ENCODE results near the gene TRABD.
"Not testable (repeated sequence)": the region's sequence is repeated elsewhere in the genome, so short reads cannot be mapped to it uniquely, and the experiment has no call there.

Gene TRABD

GRCh38 chr22:50153056-50153755 lies 32.5 kb upstream of the TRABD start:
- DNase-seq, result no peak

GRCh38 chr22:50153756-50154140 lies 32.0 kb upstream of the TRABD start:
- no peak for DNase-seq

- no peak for DNase-seq
These were observed 27.9 kb upstream of the TRABD start for GRCh38 chr22:50157709-50158375.

GRCh38 chr22:50160947-50161346 lies 24.8 kb upstream of the TRABD start:
- DNase-seq, result no peak

- DNase-seq, result no peak
These were observed 24.0 kb upstream of the TRABD start for GRCh38 chr22:50161508-50162390.

- no peak for DNase-seq
These were observed 23.2 kb upstream of the TRABD start for GRCh38 chr22:50162391-50162956.

GRCh38 chr22:50165436-50166123 lies 20.1 kb upstream of the TRABD start:
- no peak for DNase-seq

GRCh38 chr22:50167689-50168489 lies 17.8 kb upstream of the TRABD start:
- no peak for DNase-seq

- not testable (repeated sequence) for DNase-seq
These were observed 17.1 kb upstream of the TRABD start for GRCh38 chr22:50168490-50169180.

- DNase-seq, result no peak
These were observed 16.4 kb upstream of the TRABD start for GRCh38 chr22:50169181-50169759.

- DNase-seq, result no peak
These were observed 15.9 kb upstream of the TRABD start for GRCh38 chr22:50169774-50170341.

- no peak for DNase-seq
These were observed 15.0 kb upstream of the TRABD start, which contains the start of gene PANX2 for GRCh38 chr22:50170453-50171318. Gene PANX2, plus strand, starts transcription at chr22:50170731. Its CDS starts 0 bp downstream, at chr22:50170731.

- DNase-seq, result no peak
These were observed 14.3 kb upstream of the TRABD start for GRCh38 chr22:50171319-50171964.

GRCh38 chr22:50171965-50172421 lies 13.7 kb upstream of the TRABD start:
- no peak for DNase-seq

- no peak for DNase-seq
These were observed 12.3 kb upstream of the TRABD start for GRCh38 chr22:50173311-50173982.

GRCh38 chr22:50173983-50174355 lies 11.7 kb upstream of the TRABD start:
- DNase-seq, result no peak

GRCh38 chr22:50174382-50175190 lies 11.1 kb upstream of the TRABD start:
- DNase-seq, result no peak

Data from activated CD4-positive, alpha-beta T cell treated with anti-CD3 and anti-CD28 coated beads, Interleukin-2, amount 50 U/mL, for 1 hour (primary cell).